ENCODE data around the gene STN1. TPM values are rescaled to one million over a fixed set of nuclear protein-coding genes. Genes with fewer than 3 reads are reported as not detected.
A peak's percentile ranks its signal among the peaks of the same experiment; 100 is the strongest.

Gene STN1
- total RNA-seq, 4 donors from 2014 or later = 9.5 to 37.1 (median 18.5) TPM

GRCh38 chr10:103922659-103923058 is 4.7 kb upstream of the STN1 start:
- Histone ChIP-seq H3K27ac (no peak overlapping the region), H3K4me1 (peaks cover 0 to 4% (median 0%) of the 10 kb centered on the region in 4 donors), H3K36me3 (no peaks in the 10 kb centered on the region), H3K9me3 (no peaks in the 10 kb centered on the region), H3K27me3 (no peaks in the 10 kb centered on the region), H3K4me3 (no peak overlapping the region)
- TF ChIP-seq CTCF (IDR thresholded peaks at IDR 0.05) (no peak), POLR2A (IDR thresholded peaks at IDR 0.05) (no peak)
- no peak for DNase-seq

GRCh38 chr10:103921750-103922195 is 3.8 kb upstream of the STN1 start:
- TF ChIP-seq POLR2A (IDR thresholded peaks at IDR 0.05) = no peak
- peak in 3 of 6 experiments; percentile 20 to 32 (median 26) for TF ChIP-seq CTCF (IDR thresholded peaks at IDR 0.05)
- no peak overlapping the region for H3K4me3 ChIP-seq
- H3K9me3 ChIP-seq = no peaks in the 10 kb centered on the region
- peak in 1 of 3 donors; percentile 59 for DNase-seq
- H3K27ac ChIP-seq = peak overlapping the region in 1 of 4 donors; percentile 4
- H3K36me3 ChIP-seq = no peaks in the 10 kb centered on the region
- H3K27me3 ChIP-seq = no peaks in the 10 kb centered on the region
- peaks cover 0 to 7% (median 2%) of the 10 kb centered on the region in 4 donors for H3K4me1 ChIP-seq

GRCh38 chr10:103921248-103921647 is 3.3 kb upstream of the STN1 start:
- no peak overlapping the region for H3K27ac ChIP-seq
- DNase-seq = no peak
- H3K36me3 ChIP-seq = no peaks in the 10 kb centered on the region
- H3K27me3 ChIP-seq = no peaks in the 10 kb centered on the region
- H3K4me3 ChIP-seq = no peak overlapping the region
- H3K4me1 ChIP-seq = peaks cover 0 to 12% (median 4%) of the 10 kb centered on the region in 4 donors
- TF ChIP-seq CTCF (IDR thresholded peaks at IDR 0.05) (no peak), POLR2A (IDR thresholded peaks at IDR 0.05) (no peak)
- H3K9me3 ChIP-seq = no peaks in the 10 kb centered on the region

GRCh38 chr10:103919648-103920025 is 1.7 kb upstream of the STN1 start:
- Histone ChIP-seq H3K27me3 (no peaks in the 10 kb centered on the region), H3K36me3 (no peaks in the 10 kb centered on the region), H3K9me3 (no peaks in the 10 kb centered on the region), H3K27ac (no peak overlapping the region), H3K4me1 (peaks cover 0 to 18% (median 6%) of the 10 kb centered on the region in 4 donors), H3K4me3 (no peak overlapping the region)
- TF ChIP-seq POLR2A (IDR thresholded peaks at IDR 0.05) (no peak), CTCF (IDR thresholded peaks at IDR 0.05) (no peak)
- no peak for DNase-seq

GRCh38 chr10:103917302-103918052 is 507 bp downstream of the STN1 start:
- peak overlapping the region; percentile 90 to 99 (median 98) for H3K27ac ChIP-seq
- peak overlapping the region; percentile 60 to 89 (median 82) for H3K4me3 ChIP-seq
- H3K9me3 ChIP-seq = no peaks in the 10 kb centered on the region
- H3K36me3 ChIP-seq = no peaks in the 10 kb centered on the region
- peak in 2 of 3 donors; percentile 42 to 65 for DNase-seq
- H3K27me3 ChIP-seq = no peaks in the 10 kb centered on the region
- peaks cover 0 to 18% (median 6%) of the 10 kb centered on the region in 4 donors for H3K4me1 ChIP-seq
- no peak for TF ChIP-seq POLR2A (IDR thresholded peaks at IDR 0.05)
- no peak for TF ChIP-seq CTCF (IDR thresholded peaks at IDR 0.05)

Data from Peyer's patch (tissue), 4 donors.